MM.1S (cell line): ENCODE measurements around the gene ERMAP.

Source experiments
- DNase-seq: peaks from one replicate; pipeline ENCODE4 v3.0.0-alpha.2; 2015
- H2AFZ ChIP-seq: fragments of 300-600 bp; sonication (generic); 2 replicates; pipeline ENCODE4 v1.6.0; 2016; ENCODE audit warnings: antibody characterized with exemption, low read length
- H3F3A ChIP-seq: fragments of 300-600 bp; sonication (generic); 2 replicates; pipeline ENCODE4 v1.6.1; 2016; ENCODE audit warnings: mild to moderate bottlenecking, antibody characterized with exemption, low read length, moderate library complexity, mixed read lengths; ENCODE audit not compliant: insufficient read depth
- H3K27ac ChIP-seq: fragments of 300-600 bp; sonication (generic); 2 replicates; pipeline ENCODE4 v1.5.1; 2016; ENCODE audit warnings: mild to moderate bottlenecking, low read length
- H3K27me3 ChIP-seq: fragments of 300-600 bp; sonication (generic); replicated peaks from 2 replicates; pipeline ENCODE4 v1.6.0; 2016; ENCODE audit warnings: low read length; ENCODE audit not compliant: insufficient read depth
- H3K36me3 ChIP-seq: fragments of 300-600 bp; sonication (generic); replicated peaks from 2 replicates; pipeline ENCODE4 v1.6.1; 2016; ENCODE audit warnings: mild to moderate bottlenecking, low read length, mixed read lengths; ENCODE audit not compliant: insufficient read depth
- H3K4me1 ChIP-seq: fragments of 300-600 bp; sonication (generic); 2 replicates; pipeline ENCODE4 v1.6.1; 2016; ENCODE audit warnings: low read length, mixed read lengths
- H3K4me2 ChIP-seq: fragments of 300-600 bp; sonication (generic); 2 replicates; pipeline ENCODE4 v1.6.0; 2016; ENCODE audit warnings: low read depth, low read length
- H3K4me3 ChIP-seq: fragments of 300-600 bp; sonication (generic); 2 replicates; pipeline ENCODE4 v1.5.1; 2016; ENCODE audit warnings: low read length, mixed read lengths
- H3K79me2 ChIP-seq: fragments of 300-600 bp; sonication (generic); 2 replicates; pipeline ENCODE4 v1.6.1; 2016; ENCODE audit warnings: mixed run types, low read length, mixed read lengths
- H3K9ac ChIP-seq: fragments of 300-600 bp; sonication (generic); 2 replicates; pipeline ENCODE4 v1.6.1; 2016; ENCODE audit warnings: low read length, mixed read lengths
- H3K9me2 ChIP-seq: fragments of 300-600 bp; sonication (generic); replicated peaks from 2 replicates; pipeline ENCODE4 v1.6.1; 2016; ENCODE audit warnings: mild to moderate bottlenecking, low read length, mixed read lengths; ENCODE audit not compliant: insufficient read depth
- H3K9me3 ChIP-seq: fragments of 300-600 bp; sonication (generic); replicated peaks from 2 replicates; pipeline ENCODE4 v1.6.1; 2016; ENCODE audit warnings: mild to moderate bottlenecking, low read length, mixed read lengths; ENCODE audit not compliant: insufficient read depth
- H4K20me1 ChIP-seq: fragments of 300-600 bp; sonication (generic); 2 replicates; pipeline ENCODE4 v1.6.1; 2016; ENCODE audit warnings: mild to moderate bottlenecking, low read length, moderate library complexity, mixed read lengths; ENCODE audit not compliant: insufficient read depth
- EZH2 ChIP-seq: fragments of 300-600 bp; sonication (generic); optimal IDR thresholded peaks from 2 replicates; pipeline ENCODE3; 2017; ENCODE audit warnings: low read depth, mild to moderate bottlenecking, antibody characterized with exemption, low read length, mixed read lengths
- EZH2phosphoT487 ChIP-seq: fragments of 300-600 bp; sonication (generic); IDR thresholded peaks from 2 replicates; pipeline ENCODE4 v1.6.1; 2018; ENCODE audit warnings: antibody characterized with exemption, low read length
- TF ChIP-seq, protein P1 (sequence below): fragments of 300-600 bp; sonication (generic); IDR thresholded peaks from 2 replicates; pipeline ENCODE4 v1.5.1; 2016; ENCODE audit warnings: antibody characterized with exemption, low read length, mixed read lengths

The ERMAP gene

DNA sequence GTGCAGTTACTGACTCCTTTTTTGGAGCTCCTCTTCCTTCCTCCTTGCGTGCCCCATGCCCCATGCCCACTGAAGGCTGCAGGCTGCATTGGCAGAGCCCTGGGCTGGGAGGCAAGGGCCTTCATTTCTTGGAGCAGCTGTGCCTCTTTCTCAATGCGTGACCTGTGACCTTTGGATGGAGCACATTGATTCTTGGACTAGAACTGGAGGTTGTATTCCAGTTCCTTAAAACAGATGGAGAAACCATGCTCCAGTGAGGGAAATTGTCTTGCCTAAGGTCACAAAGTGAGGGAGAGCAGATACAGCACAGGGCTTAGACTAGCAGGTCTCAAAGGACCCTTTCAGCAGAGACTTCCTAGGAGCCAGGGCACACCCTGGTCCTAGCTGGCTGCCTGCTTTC, 23.1 kb upstream of the ERMAP start:
- H3K79me2 ChIP-seq = no peaks in the 10 kb centered on the region
- H3K9ac ChIP-seq = no peak overlapping the region
- no peak overlapping the region for H2AFZ ChIP-seq
- H3K36me3 ChIP-seq = no peaks in the 10 kb centered on the region
- H4K20me1 ChIP-seq = no peaks in the 10 kb centered on the region
- H3K4me2 ChIP-seq = no peak overlapping the region
- no peaks in the 10 kb centered on the region for H3K27me3 ChIP-seq
- no peaks in the 10 kb centered on the region for H3K9me2 ChIP-seq
- TF ChIP-seq EZH2 (no peak), EZH2phosphoT487 (no peak)
- TF ChIP-seq, protein P1, sequence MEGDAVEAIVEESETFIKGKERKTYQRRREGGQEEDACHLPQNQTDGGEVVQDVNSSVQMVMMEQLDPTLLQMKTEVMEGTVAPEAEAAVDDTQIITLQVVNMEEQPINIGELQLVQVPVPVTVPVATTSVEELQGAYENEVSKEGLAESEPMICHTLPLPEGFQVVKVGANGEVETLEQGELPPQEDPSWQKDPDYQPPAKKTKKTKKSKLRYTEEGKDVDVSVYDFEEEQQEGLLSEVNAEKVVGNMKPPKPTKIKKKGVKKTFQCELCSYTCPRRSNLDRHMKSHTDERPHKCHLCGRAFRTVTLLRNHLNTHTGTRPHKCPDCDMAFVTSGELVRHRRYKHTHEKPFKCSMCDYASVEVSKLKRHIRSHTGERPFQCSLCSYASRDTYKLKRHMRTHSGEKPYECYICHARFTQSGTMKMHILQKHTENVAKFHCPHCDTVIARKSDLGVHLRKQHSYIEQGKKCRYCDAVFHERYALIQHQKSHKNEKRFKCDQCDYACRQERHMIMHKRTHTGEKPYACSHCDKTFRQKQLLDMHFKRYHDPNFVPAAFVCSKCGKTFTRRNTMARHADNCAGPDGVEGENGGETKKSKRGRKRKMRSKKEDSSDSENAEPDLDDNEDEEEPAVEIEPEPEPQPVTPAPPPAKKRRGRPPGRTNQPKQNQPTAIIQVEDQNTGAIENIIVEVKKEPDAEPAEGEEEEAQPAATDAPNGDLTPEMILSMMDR = no peak
- H3K27ac ChIP-seq = no peak overlapping the region
- no peak for DNase-seq
- no peak overlapping the region for H3K4me3 ChIP-seq
- no peaks in the 10 kb centered on the region for H3K9me3 ChIP-seq
- H3F3A ChIP-seq = no peaks in the 10 kb centered on the region
- no peaks in the 10 kb centered on the region for H3K4me1 ChIP-seq

DNA sequence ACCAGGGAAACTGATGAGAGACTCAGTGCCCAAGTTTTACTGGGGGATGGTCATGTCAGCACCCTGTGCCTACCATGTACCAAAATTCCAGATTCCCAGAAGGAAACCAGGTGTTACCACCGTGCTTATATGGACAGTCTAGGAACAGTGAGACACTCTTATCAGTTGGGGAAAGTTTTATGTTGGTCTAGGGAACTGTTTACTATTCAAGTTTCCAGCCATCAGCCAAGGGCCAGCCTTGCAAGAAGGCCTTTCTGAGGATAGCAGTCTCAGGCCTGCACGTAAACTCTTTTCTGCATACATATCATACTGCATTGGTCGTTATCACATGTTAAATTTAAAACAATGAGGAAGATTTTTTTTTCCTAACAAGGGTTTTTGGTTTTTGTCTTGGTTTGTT, 19.5 kb upstream of the ERMAP start:
- no peak for TF ChIP-seq EZH2phosphoT487
- no peak for TF ChIP-seq EZH2
- TF ChIP-seq, protein P1 = no peak
- no peaks in the 10 kb centered on the region for H3F3A ChIP-seq
- H3K79me2 ChIP-seq = no peaks in the 10 kb centered on the region
- no peak overlapping the region for H3K4me3 ChIP-seq
- no peak overlapping the region for H2AFZ ChIP-seq
- H3K4me1 ChIP-seq = no peaks in the 10 kb centered on the region
- no peaks in the 10 kb centered on the region for H3K27me3 ChIP-seq
- H4K20me1 ChIP-seq = no peaks in the 10 kb centered on the region
- H3K36me3 ChIP-seq = no peaks in the 10 kb centered on the region
- no peaks in the 10 kb centered on the region for H3K9me3 ChIP-seq
- no peak overlapping the region for H3K4me2 ChIP-seq
- no peaks in the 10 kb centered on the region for H3K9me2 ChIP-seq
- no peak overlapping the region for H3K9ac ChIP-seq
- no peak for DNase-seq
- H3K27ac ChIP-seq = no peak overlapping the region

DNA sequence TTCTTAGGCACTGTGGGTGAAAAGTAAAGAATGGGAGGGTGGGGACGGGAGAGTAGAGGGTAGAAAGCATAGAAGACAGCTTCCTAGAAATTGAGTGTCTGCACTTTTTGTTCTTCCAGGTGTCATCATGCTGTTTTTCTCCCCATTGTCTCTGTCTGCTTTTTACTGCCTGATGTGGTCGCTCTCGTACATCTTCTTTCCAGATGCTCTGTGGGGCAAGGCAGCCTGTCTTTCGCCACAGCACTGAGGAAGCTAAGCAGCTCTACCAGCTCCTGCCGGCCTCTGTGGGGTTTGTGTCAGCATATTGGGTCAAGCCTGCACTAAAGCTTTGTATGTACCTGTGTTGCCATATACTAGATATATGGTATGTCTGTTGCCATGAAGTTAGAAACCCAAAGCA, 18.9 kb upstream of the ERMAP start:
- H4K20me1 ChIP-seq = no peaks in the 10 kb centered on the region
- H3K9me3 ChIP-seq = no peaks in the 10 kb centered on the region
- no peak overlapping the region for H3K27ac ChIP-seq
- H3K4me1 ChIP-seq = no peaks in the 10 kb centered on the region
- H3F3A ChIP-seq = no peaks in the 10 kb centered on the region
- no peaks in the 10 kb centered on the region for H3K9me2 ChIP-seq
- H3K9ac ChIP-seq = no peak overlapping the region
- no peak overlapping the region for H3K4me3 ChIP-seq
- no peaks in the 10 kb centered on the region for H3K27me3 ChIP-seq
- TF ChIP-seq EZH2 (no peak), EZH2phosphoT487 (no peak)
- TF ChIP-seq, protein P1 = no peak
- no peak for DNase-seq
- no peak overlapping the region for H3K4me2 ChIP-seq
- no peak overlapping the region for H2AFZ ChIP-seq
- no peaks in the 10 kb centered on the region for H3K36me3 ChIP-seq
- H3K79me2 ChIP-seq = no peaks in the 10 kb centered on the region
